GM12878 (cell line): ENCODE data around the gene GATA3. TPM values are rescaled to one million over a fixed set of nuclear protein-coding genes. Genes with fewer than 3 reads are reported as not detected.
A peak's percentile ranks its signal among the peaks of the same experiment; 100 is the strongest.

Experiments used
- ATAC-seq: fragments of 200-7000 bp; cut with Tn5 transposase; 3 replicates; pipeline ENCODE4 v1.9.1; 2020; ENCODE audit warnings: mild to moderate bottlenecking, moderate library complexity
- BruUV-seq: library from RNA; stranded (reverse); fragments of 400-500 nt; replicated peaks from 2 replicates; lab custom pipeline; 2021; lab: Mats Ljungman, UMichigan
- CTCF ChIA-PET: fragments of 300-600 bp; sonication (Branson Sonifier 250); formaldehyde crosslinking; extraction: SDS; loops from one replicate; lab custom pipeline; 2021; ENCODE audit warnings: inconsistent platforms; lab: Yijun Ruan, JAX
- POLR2A ChIA-PET: fragments of 350-600 bp; formaldehyde crosslinking; extraction: SDS; loops from one replicate; lab custom pipeline; 2021; ENCODE audit warnings: inconsistent platforms; lab: Charles Lee
- RAD21 ChIA-PET: fragments of 300-600 bp; sonication (Branson Sonifier 250); formaldehyde crosslinking; loops from one replicate; lab custom pipeline; 2023; ENCODE audit warnings: antibody characterized with exemption; ENCODE audit not compliant: unreplicated experiment; lab: Charles Lee
- SMC1A ChIA-PET: fragments of 300-600 bp; sonication (Branson Sonifier 250); formaldehyde crosslinking; loops from one replicate; lab custom pipeline; 2023; ENCODE audit not compliant: unreplicated experiment, uncharacterized antibody; lab: Charles Lee
- DNase-seq: peaks from one replicate; pipeline ENCODE4 v3.0.0-alpha.2; 2011; ENCODE audit warnings: low read depth, low spot score
- FAIRE-seq: peaks from 3 replicates; lab custom pipeline; 2011; peaks lifted over from hg19 to GRCh38; lab: Jason Lieb, UNC
- H2AFZ ChIP-seq: 2 replicates; pipeline ENCODE4 v1.6.0; 2011; ENCODE audit warnings: low read depth, low read length, control low read depth; ENCODE audit not compliant: control insufficient read depth
- H3K27ac ChIP-seq: 2 replicates; pipeline ENCODE4 v1.5.1; 2011; ENCODE audit warnings: control low read depth; ENCODE audit not compliant: control insufficient read depth, insufficient read depth
- H3K27me3 ChIP-seq, 2 experiments: replicated peaks in 1 of 2; 2 replicates each; pipeline versions ENCODE4 v1.6.0 to v1.6.1; 2011; ENCODE audit warnings: low read length in 1 of 2; ENCODE audit not compliant: control insufficient read depth in 2 of 2, insufficient read depth in 2 of 2
- H3K36me3 ChIP-seq, 2 experiments: 2 replicates each; pipeline ENCODE4 v1.5.1; 2011; ENCODE audit warnings: low read length in 1 of 2; ENCODE audit not compliant: control insufficient read depth in 2 of 2, insufficient read depth in 2 of 2
- H3K4me1 ChIP-seq: 2 replicates; pipeline ENCODE4 v1.6.1; 2011; ENCODE audit warnings: mild to moderate bottlenecking, low read length, moderate library complexity, mixed read lengths; ENCODE audit not compliant: control insufficient read depth, insufficient read depth
- H3K4me2 ChIP-seq: 2 replicates; pipeline ENCODE4 v1.6.0; 2011; ENCODE audit warnings: control low read depth; ENCODE audit not compliant: control insufficient read depth, insufficient read depth
- H3K4me3 ChIP-seq: fragments of 200-600 bp; sonication (generic); 2 replicates; pipeline ENCODE4 v1.5.1; 2016
- H3K79me2 ChIP-seq: 2 replicates; pipeline ENCODE4 v1.6.0; 2011; ENCODE audit warnings: low read length; ENCODE audit not compliant: control insufficient read depth, insufficient read depth
- H3K9ac ChIP-seq: 2 replicates; pipeline ENCODE4 v1.8.0; 2011; ENCODE audit warnings: low read length, control low read depth, mixed read lengths; ENCODE audit not compliant: control insufficient read depth, insufficient read depth
- H3K9me3 ChIP-seq: replicated peaks from 3 replicates; pipeline ENCODE4 v1.5.1; 2011; ENCODE audit warnings: mild to moderate bottlenecking, low read length; ENCODE audit not compliant: control insufficient read depth, insufficient read depth
- H4K20me1 ChIP-seq: 2 replicates; pipeline ENCODE4 v1.6.0; 2011; ENCODE audit not compliant: control insufficient read depth, insufficient read depth
- IKZF2 ChIP-seq, 2 experiments: fragments of 450-650 bp; IDR thresholded peaks; 2 replicates each; pipeline ENCODE4 v1.6.1; 2017; ENCODE audit warnings: mild to moderate bottlenecking in 2 of 2, moderate library complexity in 2 of 2
- IRF5 ChIP-seq: fragments of 450-650 bp; IDR thresholded peaks from 2 replicates; pipeline ENCODE4 v1.6.1; 2017; ENCODE audit warnings: borderline replicate concordance
- MTA2 ChIP-seq: fragments of 450-650 bp; IDR thresholded peaks from 2 replicates; pipeline ENCODE4 v1.6.1; 2016; ENCODE audit warnings: low read depth, mild to moderate bottlenecking, moderate library complexity
- YY1 ChIP-seq: IDR thresholded peaks from 2 replicates; pipeline ENCODE4 v1.6.1; 2011; ENCODE audit warnings: low read depth, mild to moderate bottlenecking, low read length
- WGBS: methylation state at CpG from one replicate; pipeline ENCODE4 v1.1.6; 2016; ENCODE audit warnings: low lambda C conversion rate; ENCODE audit not compliant: insufficient replicate concordance, insufficient coverage; ENCODE audit errors: missing lambda C conversion rate; 5-methylcytosine and 5-hydroxymethylcytosine counted together
- in situ Hi-C: fragments of 300-500 bp; cut with MboI; formaldehyde crosslinking; loops from 9 replicates; pipeline ENCODE4 v1.14.3; 2018; ENCODE audit warnings: mixed read lengths
- intact Hi-C: fragments of 100-400 bp; cut with micrococcal nuclease; formaldehyde crosslinking; loops from one replicate; pipeline ENCODE4 v1.14.2; 2022; ENCODE audit not compliant: unreplicated experiment
- polyA plus RNA-seq, 11 experiments: library from polyadenylated mRNA; depleted of rRNA in 4 of 11; unstranded in 6 of 11; stranded (reverse) in 5 of 11; fragments of >200 nt; fragmentation: Nextera tagmentation in 4 of 11; fragmentation: Illumina TruSeq in 1 of 11; extraction: Ambion mirVana in 4 of 11; extraction: Trizol in 1 of 11; gene quantifications; 1 replicate in 1 of 11; 2 replicates in 10 of 11; pipeline versions ENCODE4 v1.2.1 to v1.2.3, GENCODE V29; 2011 to 2016; ENCODE audit warnings: inconsistent platforms in 2 of 11, missing spikeins in 2 of 11, low read depth in 1 of 11
- total RNA-seq, 4 experiments: library from RNA; depleted of rRNA in 3 of 4; stranded (reverse); fragments of >200 nt in 3 of 4; fragmentation: Illumina TruSeq in 1 of 4; extraction: Trizol in 1 of 4; gene quantifications; 2 replicates each; pipeline versions ENCODE4 v1.2.1 to v1.2.3, GENCODE V29; 2013 to 2021

The GATA3 gene
- total and polyA plus RNA-seq, 10 of the 15 experiments (the other 5 are each of a cell fraction or from before 2014, with no cell fraction given), result 0.08 to 0.80 (median 0.29) TPM

DNA sequence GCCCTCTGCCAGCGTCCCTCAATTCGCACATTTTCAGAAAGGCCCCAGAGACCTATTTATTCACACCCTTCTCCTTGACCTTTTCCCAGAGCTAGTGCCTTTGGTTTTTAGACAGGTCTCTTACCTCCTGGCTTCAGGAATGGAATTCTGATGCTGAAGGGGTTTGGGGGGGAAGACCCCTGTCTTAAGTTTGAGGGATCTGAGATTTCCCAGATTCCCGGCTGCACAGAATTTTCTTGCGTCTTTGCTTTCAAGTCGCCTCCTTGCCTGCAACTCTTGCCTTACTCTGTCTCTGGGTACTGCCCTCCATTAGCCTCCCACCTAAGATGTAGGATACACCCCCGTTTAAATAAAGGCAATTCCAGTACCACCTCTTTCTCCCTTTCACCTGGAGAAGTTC is 1.9 kb downstream of the GATA3 start:
- no peaks in the 10 kb centered on the region for H3K36me3 ChIP-seq
- no peaks in the 10 kb centered on the region for H3K9me3 ChIP-seq
- in situ Hi-C loops (no loop called here), intact Hi-C loops (loop anchor here (10.0 kb wide), 3 partner anchors 308 to 1248 kb away; no protein-coding TSS in a partner anchor)
- ChIA-PET CTCF (interaction anchor here (1.4 kb wide), 1 partner anchor 421 kb away, joined by 3 read pairs; no protein-coding TSS in a partner anchor), RAD21 (interaction anchor here (0.9 kb wide), 1 partner anchor 1151 kb away, joined by 3 read pairs; no protein-coding TSS in a partner anchor), POLR2A (interaction anchor here (0.5 kb wide), 1 partner anchor 422 kb away, joined by 3 read pairs; no protein-coding TSS in a partner anchor), SMC1A (interaction anchor here (0.7 to 1.6 kb wide), 2 partner anchors 11 to 47 kb away, joined by 3 to 7 read pairs; no protein-coding TSS in a partner anchor)
- FAIRE-seq, result no peak
- H4K20me1 ChIP-seq, result no peaks in the 10 kb centered on the region
- no peak overlapping the region for H3K9ac ChIP-seq
- peak overlapping the region; percentile 31; the same call in 1 of the 2 replicates for H2AFZ ChIP-seq
- H3K4me2 ChIP-seq, result peak overlapping the region; percentile 60
- 63% methylated on average over 6 of the region's 6 CpGs for WGBS
- no TSS peak for BruUV-seq
- no peak for DNase-seq
- 0 out of 2 replicates have a peak overlapping the region, but pooled peaks have one; percentile 11 for H3K27ac ChIP-seq
- H3K4me3 ChIP-seq, result peak overlapping the region; percentile 63
- TF ChIP-seq YY1 (no peak), IRF5 (no peak), IKZF2 (IDR thresholded peaks at IDR 0.05) (0 out of 4 replicates have a peak, but pooled peaks of 1 of the 2 experiments have one; percentile 6), MTA2 (no peak)
- H3K79me2 ChIP-seq, result no peaks in the 10 kb centered on the region
- H3K4me1 ChIP-seq, result peaks cover 10% of the 10 kb centered on the region
- ATAC-seq, result no peak
- H3K27me3 ChIP-seq, result peaks cover 7 to 8% of the 10 kb centered on the region in 2 experiments; a peak in 3 of 4 replicates
